ENCODE measurements around the gene ABCA3. TPM values are rescaled to one million over a fixed set of nuclear protein-coding genes. Genes with fewer than 3 reads are reported as not detected.

ABCA3 gene
- total RNA-seq, 1 donor from 2014 or later, result 25.9 TPM

DNA sequence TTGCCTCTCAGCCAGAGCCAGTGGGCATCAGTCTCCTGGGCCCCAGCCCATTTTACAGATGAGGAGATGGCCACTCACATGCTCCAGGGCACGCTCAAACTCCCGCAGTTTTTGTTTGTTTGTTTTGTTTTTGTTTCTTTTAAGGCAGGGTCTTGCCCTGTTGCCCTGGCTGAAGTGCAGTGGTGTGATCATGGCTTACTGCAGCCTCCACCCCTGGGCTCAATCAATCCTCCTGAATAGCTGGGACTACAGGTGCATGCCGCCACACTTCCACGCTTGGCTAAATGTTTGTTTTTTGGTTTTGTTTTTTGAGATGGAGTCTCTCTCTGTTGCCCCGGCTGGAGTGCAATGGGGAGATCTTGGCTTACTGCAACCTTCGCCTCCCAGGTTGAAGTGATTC lies 113.6 kb downstream of the ABCA3 start:
- Histone ChIP-seq H3K27ac (no peak overlapping the region), H3K27me3 (no peaks in the 10 kb centered on the region), H3K36me3 (peaks cover 41 to 42% of the 10 kb centered on the region in 2 donors), H3K4me1 (peaks cover 4 to 15% of the 10 kb centered on the region in 2 donors), H3K9me3 (no peaks in the 10 kb centered on the region), H3K4me3 (no peak overlapping the region)
- DNase-seq (ENCODE audit: low spot score in 2 of 2), result no peak
- TF ChIP-seq, protein P1, sequence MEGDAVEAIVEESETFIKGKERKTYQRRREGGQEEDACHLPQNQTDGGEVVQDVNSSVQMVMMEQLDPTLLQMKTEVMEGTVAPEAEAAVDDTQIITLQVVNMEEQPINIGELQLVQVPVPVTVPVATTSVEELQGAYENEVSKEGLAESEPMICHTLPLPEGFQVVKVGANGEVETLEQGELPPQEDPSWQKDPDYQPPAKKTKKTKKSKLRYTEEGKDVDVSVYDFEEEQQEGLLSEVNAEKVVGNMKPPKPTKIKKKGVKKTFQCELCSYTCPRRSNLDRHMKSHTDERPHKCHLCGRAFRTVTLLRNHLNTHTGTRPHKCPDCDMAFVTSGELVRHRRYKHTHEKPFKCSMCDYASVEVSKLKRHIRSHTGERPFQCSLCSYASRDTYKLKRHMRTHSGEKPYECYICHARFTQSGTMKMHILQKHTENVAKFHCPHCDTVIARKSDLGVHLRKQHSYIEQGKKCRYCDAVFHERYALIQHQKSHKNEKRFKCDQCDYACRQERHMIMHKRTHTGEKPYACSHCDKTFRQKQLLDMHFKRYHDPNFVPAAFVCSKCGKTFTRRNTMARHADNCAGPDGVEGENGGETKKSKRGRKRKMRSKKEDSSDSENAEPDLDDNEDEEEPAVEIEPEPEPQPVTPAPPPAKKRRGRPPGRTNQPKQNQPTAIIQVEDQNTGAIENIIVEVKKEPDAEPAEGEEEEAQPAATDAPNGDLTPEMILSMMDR (IDR thresholded peaks at IDR 0.05), result no peak
- intact Hi-C loops (cut with DNase I), result no loop called here

DNA sequence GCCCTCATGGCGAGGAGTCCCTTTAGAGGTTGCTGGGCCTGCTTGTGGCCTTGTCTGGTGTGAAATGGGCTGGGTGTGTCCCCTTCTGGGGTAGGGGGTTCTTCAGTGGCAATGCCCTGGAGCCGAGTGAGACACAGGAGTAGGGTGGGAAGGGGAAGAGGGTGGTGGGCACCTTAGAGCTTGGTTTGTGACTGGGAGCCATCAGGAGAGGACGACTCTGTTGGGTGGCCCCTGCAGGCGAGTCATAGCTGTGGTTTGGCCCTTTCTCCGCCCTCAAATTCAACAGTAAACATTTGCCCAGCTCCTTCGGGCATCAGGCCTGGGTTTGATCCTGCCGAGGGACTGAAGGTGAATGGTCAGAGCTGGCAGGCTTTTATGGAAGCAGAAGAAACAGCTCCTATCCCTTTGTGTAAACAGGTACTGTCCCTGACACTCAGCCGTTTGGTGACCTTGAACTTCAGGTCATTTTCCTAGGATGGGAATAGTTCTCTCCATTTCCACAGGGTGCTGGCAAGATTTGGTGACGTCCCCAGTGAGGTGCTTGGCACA lies 114.2 kb downstream of the ABCA3 start:
- no peak for DNase-seq (ENCODE audit: low spot score in 2 of 2)
- intact Hi-C loops (cut with DNase I), result no loop called here
- H3K27ac ChIP-seq, result no peak overlapping the region
- peaks cover 4 to 15% of the 10 kb centered on the region in 2 donors for H3K4me1 ChIP-seq
- no peaks in the 10 kb centered on the region for H3K27me3 ChIP-seq
- H3K9me3 ChIP-seq, result no peaks in the 10 kb centered on the region
- TF ChIP-seq, protein P1 (IDR thresholded peaks at IDR 0.05), result no peak
- peaks cover 35 to 36% of the 10 kb centered on the region in 2 donors for H3K36me3 ChIP-seq
- no peak overlapping the region for H3K4me3 ChIP-seq

Other genes starting within 250 kb of the ABCA3 start
- gene PKD1, start 204.8 kb downstream of the ABCA3 start, total RNA-seq, result 551 TPM
- not detected for gene RAB26, start 192.1 kb downstream of the ABCA3 start, total RNA-seq
- 39.6 TPM for gene TRAF7, start 184.9 kb downstream of the ABCA3 start, total RNA-seq
- gene CASKIN1, start 144.1 kb downstream of the ABCA3 start, total RNA-seq, result not detected
- gene MLST8, start 135.3 kb downstream of the ABCA3 start, total RNA-seq, result 23.7 TPM
- 1.4 TPM for gene BRICD5, start 129.9 kb downstream of the ABCA3 start, total RNA-seq
- 21.5 TPM for gene PGP, start 125.9 kb downstream of the ABCA3 start, total RNA-seq
- 39.7 TPM for gene E4F1, start 117.1 kb downstream of the ABCA3 start, total RNA-seq
- gene DNASE1L2, start 104.3 kb downstream of the ABCA3 start, total RNA-seq, result not detected
- 10.9 TPM for gene ECI1, start 89.1 kb downstream of the ABCA3 start, total RNA-seq
- 134 TPM for gene RNPS1, start 72.6 kb downstream of the ABCA3 start, total RNA-seq
- 0.43 TPM for gene CCNF, start 88.7 kb upstream of the ABCA3 start, total RNA-seq
- gene TEDC2, start 119.4 kb upstream of the ABCA3 start, total RNA-seq, result not detected
- not detected for gene NTN3, start 130.6 kb upstream of the ABCA3 start, total RNA-seq
- 22.5 TPM for gene TBC1D24, start 134.4 kb upstream of the ABCA3 start, total RNA-seq
- 91.9 TPM for gene ATP6V0C, start 173.2 kb upstream of the ABCA3 start, total RNA-seq
- 16.1 TPM for gene AMDHD2, start 179.6 kb upstream of the ABCA3 start, total RNA-seq
- not detected for gene CEMP1, start 190.7 kb upstream of the ABCA3 start, total RNA-seq
- 23.2 TPM for gene PDPK1, start 197.3 kb upstream of the ABCA3 start, total RNA-seq

Measured in ascending aorta (tissue), 2 donors.